HL-60/S4 treated with retinoic acid at 250 ng/mL for 4 days and 3 days (cell line): ENCODE measurements around the gene CCT6B.
"Not testable (repeated sequence)": the region's sequence is repeated elsewhere in the genome, so short reads cannot be mapped to it uniquely, and the experiment has no call there.

Experiments used
- in situ Hi-C: fragments of 300-500 bp; cut with MboI; formaldehyde crosslinking; loops from 2 replicates; pipeline ENCODE4 v1.7.0; 2022; ENCODE audit warnings: low sequenced_read_pairs

Gene CCT6B

DNA sequence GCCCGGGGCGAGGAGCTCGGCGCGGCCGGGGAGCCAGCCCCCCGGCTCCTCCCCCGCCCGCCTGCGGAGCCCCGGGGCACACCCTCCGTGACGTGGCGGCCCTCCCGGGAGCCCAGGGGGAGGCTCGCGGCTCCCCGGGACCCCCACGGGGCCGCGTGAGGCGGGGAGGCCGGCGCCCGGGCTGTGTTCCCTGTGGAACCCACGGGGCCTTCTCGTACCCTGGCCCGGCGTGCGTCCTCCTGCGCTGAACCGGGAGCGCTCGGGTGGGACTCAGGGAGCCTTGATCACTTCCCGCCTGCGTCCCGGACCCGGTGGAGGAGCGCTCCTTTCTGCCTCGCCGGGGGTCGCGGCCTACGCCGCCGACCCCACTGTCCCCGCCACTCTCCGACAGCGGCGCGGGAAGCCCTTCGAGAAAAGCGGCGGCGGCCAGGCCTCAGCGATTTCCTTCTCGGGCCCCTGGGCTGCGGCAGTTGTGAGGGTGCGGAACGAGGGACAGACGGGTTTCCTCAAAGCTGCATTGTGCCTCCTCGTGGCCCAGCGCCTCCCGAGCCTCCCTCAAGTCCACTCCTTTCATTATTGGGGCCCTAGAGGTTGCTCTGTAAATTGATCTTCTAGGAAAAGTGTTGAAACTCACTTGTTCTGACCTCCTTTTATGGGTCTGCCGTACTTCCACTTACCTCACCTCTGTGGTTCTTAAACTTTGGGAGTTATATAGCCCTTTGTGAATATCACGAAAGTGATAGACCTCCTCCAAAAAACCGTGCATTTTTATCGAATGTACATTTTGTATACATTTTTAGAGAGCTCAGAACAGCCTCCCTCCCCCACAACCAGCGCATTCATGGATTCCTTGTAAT, 19.6 kb upstream of the CCT6B start:
- in situ Hi-C loops, result no loop called here

DNA sequence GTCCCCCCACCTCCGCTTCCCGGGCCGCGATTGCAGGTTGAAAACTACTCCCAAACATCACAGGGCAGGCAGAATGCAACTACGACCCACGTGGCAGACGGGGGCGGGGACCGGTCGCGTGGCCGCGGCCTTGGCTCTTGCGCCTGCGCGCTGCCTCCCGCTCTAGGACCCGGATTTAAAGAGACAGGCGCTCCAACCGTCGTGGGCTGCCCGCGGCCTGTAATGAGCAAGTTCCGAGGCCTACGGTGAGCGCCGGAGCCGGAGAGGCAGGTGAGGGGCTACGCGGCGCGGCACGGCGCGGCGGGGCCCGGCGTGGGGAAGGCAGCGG, 19.1 kb upstream of the CCT6B start, which contains the start of gene LIG3:
LIG3 (plus strand) TSS at position 160 of the 328 bp plus-strand sequence. CDS start 2,494 bp downstream, outside the sequence.
- in situ Hi-C loops, result no loop called here

DNA sequence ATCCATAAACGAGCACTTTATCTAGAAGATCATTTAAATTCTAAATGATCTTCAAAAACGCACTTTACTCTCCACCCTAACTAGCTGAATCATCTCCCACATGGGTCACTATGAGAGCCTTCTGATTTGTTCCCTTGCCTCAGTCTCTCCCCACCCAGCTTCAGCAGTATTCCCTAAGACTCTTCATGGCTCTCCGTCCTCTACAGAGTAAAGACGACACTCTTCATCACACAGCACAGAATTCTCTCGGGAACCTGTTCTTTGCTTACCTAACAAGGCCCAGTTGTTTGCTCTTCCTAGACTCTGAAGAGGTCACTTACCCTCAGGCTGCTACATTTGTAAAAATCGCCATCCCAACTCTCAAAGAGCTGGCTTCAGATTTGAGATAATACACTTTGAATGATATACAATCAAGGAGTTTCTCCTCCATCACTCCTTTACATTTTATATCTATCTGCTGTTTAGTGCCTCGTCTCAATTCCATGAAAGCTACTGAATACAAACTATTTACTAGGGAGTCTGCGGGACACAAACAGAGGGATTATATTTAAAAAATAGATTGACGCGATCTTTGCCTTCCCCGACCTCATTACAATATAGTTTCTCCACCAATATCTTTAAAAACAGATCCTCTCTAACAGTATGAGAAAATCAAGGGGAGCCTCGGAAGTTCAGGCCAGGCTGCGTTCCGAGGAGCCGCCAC, 18.5 kb upstream of the CCT6B start:
- in situ Hi-C loops, result no loop called here

DNA sequence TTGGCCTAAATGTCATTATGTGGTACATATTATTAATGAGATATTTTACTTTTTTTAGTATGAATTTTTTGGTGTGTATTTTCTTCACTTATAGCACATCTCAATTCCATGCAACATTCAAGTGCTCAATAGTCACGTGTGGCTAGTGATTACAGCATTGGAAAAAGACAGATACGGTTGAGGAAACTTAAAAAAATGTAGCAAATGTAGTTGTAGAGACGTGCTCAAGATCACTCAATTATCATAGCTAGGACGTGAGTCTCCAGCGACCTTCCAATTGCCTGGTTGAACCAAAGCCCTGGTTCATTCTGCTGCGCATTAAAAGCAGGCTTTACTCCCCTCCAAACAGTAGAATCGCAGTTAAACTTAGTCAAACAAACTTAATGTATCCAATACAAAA, 17.9 kb upstream of the CCT6B start:
- in situ Hi-C loops, result no loop called here

DNA sequence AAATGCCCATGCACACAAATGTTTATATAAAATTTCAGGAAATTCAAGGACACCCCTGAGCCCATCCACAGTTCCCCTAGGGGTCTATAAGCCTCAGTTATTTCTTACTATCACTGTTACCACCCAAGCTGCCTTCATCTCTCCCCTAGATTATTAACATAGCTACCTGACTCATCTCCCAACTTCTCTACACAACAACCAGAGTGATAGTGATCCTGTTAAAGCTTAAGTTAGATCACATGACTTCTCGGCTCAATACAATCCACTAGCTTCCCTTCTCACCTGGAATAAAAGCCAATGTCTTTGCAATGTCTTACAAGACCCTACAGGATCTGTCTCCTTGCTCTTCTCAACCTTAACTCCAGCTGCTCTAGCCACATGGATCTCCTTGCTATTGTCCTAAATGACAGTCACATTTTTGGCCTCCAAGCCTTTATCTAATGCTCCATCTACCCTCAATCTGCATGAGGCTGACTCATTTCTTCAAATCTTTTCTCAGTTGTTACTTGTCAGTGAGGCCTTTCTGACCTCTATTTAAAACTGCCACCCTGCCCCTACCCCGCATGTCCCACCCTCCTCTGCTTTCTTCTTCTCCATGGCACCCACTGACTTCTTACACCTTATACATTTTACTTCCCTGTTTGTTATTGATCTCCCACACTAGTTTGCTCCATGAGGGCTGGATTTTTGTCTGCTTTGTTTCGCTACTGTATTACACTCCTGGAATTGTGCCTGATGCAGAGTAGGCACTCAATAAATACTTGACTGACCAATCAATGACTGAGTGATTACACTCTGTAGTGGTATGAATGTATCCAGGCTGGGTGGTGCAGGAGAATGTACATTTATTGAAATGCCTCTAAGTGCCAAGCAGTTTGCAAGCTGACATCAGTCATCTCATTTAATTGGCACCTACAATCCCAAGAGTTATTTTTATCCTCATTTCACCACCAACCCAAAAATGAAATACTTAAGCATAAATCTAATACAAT, 13.8 kb upstream of the CCT6B start:
- in situ Hi-C loops, result no loop called here

DNA sequence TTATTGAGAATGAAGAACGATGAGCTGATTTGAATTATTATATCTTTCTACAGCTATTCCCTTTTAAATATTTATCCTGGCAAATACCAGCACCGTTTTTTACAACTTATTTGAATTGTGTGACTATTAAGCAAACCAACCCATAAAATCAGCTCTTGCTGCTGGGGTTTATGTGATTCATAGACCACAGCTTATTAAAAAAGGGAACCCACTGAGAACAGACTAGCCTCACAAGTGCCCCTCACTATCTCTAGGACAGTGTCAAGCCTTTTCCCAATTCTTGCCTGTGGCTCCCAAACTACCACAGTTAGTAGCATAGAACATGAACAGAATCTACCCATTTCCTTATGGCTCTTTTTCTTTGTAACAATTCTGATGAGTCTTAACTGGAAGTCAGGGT, 12.9 kb upstream of the CCT6B start:
- in situ Hi-C loops, result no loop called here

DNA sequence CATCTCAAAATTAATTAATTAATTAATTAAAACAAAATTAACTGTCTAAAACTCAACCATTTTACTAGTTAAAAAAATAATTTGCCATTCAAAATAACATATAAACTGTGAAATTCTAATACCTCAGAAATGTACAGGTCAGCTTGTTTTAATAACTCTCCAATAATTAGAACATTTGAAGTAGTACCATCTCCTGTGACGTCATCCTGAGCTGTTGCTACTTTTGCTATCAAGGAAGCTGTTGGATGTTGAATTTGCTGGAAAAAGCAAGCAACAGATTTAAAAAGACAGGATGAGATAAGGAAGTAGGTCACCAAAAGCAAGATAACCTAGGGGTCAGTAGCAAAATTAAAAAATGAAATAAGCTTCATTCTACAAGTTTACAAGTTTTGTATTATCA, 2.8 kb downstream of the CCT6B start:
- in situ Hi-C loops, result no loop called here

DNA sequence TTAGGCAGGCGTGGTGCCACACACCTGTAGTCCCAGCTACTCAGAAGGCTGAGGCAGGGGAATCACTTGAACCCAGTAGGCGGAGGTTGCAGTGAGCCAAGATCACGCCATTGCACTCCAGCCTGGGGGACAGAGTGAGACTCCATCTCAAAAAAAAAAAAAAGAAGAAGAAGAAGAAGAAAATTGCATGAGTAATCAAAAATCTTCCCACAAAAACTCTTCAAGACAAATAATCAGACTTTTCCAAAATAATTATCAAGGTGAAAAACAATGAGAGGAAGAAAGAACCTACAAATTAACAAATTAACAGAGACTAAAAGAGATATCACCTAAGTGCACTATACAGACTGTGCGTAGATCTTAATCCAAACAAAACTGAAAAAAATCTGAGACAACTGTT, 10.5 kb downstream of the CCT6B start:
- in situ Hi-C loops, result not testable (repeated sequence)

DNA sequence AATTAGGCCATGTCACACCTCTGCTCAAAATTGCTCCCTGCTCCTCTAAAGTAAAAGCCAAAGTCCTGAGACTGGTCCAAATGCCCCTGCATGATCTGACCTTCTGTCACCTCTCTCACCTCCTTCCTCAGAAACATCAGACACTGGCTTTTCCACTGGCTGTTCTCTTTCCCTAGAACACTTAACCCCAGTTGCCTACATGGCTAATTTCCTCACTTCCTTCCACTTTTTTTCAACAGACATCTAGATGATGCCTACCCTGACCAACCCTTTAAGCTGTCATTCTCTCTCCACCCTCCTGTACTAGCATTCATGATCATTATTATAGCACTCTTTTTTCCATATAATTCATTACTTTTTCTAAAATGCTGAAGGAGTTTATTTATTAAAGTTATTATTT, 31.0 kb downstream of the CCT6B start:
- in situ Hi-C loops, result no loop called here

DNA sequence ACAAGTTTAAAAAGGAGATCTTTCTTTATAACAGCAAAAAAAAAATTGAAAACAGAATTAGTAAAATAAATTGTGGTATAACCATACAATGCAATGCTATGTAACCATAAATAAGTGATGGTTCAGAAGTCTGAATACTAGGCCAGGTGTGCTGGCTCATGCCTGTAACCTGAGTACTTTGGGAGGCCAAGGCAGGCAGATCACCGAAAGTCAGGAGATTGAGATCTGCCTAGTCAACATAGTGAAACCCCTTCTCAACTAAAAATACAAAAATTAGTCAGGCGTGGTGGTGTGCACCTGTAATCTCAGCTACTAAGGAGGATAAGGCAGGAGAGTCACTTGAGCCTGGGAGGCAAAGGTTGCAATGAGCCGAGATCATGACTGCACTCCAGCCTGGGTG, 34.6 kb downstream of the CCT6B start:
- in situ Hi-C loops, result no loop called here

DNA sequence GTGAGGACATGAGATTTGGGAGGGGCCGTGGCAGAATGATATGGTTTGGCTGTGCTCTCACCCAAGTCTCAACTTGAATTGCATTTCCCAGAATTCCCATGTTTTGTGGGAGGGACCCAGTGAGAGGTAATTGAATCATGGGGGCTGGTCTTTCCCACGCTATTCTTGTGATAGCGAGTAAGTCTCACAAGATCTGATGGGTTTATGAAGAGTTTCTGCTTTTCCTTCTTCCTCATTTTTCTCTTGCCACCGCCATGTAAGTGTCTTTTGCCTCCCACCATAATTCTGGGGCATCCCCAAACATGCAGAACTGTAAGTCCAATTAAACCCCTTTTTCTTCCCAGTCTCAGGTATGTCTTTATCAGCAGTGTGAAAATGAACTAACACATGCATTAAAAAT, 40.6 kb downstream of the CCT6B start:
- in situ Hi-C loops, result no loop called here

DNA sequence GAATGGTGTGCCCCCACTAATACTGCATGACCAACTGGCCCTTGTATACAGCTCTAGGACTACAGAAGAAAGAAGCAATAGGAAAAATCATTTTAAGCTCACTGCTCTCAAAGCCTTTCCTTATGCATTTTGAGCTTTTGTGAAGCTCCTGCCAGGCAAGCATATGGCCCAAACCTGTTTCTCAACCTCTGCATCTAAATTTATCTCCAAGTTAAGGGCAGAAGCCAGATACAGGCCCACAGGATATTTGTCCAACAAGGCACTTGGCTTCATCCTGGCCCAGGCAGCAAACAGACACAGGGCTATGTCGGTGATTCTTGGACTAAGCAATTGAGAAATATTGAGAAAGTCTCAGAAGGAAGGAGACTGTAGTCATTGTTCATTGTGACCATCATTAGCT, 43.9 kb downstream of the CCT6B start:
- in situ Hi-C loops, result no loop called here

DNA sequence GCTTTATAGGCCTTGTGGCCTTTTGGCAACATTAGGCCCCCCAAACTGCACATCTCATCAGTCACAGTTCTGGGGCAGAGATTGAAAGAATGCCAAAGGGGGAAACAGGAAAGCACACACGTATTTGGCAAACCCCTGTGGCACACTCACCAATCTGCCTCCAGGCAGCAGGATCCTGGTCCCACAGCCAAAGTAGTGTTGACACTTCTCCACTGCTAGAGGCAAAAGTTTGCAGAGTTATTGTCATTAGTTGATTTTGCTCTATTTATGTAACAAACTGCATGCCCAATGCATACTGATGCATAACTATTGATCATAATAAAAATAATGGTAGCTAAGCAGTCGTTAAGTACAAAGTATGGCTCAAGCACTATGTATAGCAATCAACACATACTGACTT, 45.1 kb downstream of the CCT6B start:
- in situ Hi-C loops, result no loop called here

DNA sequence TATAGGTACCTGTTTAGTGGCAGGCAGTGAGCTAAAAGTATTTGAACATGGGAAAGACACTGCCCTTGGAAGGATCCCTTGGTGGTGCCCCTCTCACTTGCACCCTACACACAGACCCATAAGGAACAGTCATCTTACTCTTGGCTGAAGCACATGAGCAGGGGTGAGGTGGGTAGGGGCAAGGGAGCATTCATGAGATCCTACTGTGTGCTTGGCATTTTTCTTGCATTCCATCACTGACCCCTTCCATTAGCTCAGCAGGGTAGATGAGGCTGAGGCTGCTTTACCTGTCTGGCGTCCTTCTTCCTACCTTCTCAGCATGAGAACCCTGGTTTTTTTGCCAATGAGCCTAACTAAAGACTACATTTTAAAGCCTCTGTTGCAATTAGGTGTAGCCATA, 48.3 kb downstream of the CCT6B start:
- in situ Hi-C loops, result no loop called here

DNA sequence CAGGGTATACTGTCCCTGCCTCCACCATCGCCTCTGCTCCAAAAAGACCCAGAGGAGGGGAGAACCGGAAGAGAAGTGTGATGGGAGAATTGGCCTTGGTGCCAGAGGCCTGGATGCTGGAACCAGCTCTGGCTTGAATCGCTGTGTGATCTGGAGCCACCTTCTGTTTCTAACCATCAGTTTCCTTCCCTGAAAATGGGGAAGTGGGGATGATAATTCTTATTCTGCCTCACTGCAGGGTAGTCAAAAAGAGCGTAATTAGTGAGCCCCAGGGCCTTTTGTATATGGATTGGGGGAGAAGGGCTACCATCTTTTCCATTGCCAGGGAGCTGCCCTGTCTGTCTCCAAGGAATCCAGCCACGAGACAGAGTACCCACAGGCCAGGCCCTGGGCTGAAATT, 52.2 kb downstream of the CCT6B start:
- in situ Hi-C loops, result no loop called here

DNA sequence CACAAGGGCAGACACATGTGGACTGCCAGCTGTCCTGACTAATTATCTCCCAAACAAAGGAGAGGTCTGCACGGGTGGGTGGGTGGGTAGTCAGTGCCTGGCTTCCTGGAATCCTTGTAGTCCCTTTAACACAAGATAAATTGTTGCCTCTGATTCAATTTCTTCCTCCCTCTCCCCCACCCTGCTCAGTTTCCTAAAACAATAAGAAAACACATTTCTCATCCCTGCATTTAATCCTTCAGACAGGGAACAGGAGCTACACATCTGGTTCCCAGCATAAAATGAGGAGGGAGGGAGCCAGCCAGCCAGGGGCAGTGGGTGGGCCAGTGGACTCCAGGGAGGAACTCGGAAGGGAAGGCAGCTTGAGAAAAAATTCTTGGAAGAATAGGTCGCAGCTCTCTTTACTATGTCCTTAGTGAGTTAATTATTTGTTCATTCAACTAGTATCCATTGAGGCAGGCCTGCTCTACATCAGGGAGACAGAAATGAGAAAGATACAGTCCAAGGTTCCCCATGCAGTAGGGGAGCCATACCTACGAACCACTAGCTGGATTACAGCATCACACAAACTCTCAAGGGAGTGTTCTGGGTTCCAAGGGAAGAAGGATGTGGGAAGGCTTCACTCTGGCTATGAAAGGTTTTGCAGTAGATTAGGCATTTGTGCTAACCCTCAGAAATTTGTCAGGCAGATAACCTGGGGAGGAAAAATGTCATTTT, 58.3 kb downstream of the CCT6B start:
- in situ Hi-C loops, result no loop called here

DNA sequence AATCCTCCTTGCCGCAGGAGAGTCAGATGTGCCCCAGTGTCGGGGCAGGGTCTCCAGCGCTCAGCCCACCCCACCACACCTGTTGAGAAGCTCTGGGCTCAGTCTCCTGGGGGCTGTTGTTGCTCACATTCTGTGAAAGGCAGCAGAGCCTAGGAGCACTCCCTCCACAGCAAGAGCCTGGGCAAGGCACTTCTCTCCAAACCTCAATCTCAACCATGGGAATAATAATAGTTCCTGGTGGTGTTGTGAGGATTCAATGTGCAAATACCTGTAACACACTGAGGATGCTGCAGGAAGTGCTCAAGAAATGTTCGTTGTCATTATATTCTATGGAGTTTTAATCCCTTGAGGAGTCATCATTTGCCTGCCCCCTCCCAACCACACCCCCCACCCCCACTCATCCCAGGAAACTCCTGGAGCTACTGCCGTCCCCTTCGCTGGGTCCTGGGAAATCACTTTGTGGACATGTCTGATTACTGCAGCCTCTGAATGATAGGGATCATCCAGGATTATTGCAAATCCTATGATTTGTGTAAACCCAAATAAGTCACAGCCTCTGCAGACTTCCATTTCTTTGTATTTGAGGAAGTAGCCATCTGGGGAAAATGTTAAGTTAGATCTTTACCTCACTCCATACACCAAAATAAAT, 61.5 kb downstream of the CCT6B start:
- in situ Hi-C loops, result no loop called here

DNA sequence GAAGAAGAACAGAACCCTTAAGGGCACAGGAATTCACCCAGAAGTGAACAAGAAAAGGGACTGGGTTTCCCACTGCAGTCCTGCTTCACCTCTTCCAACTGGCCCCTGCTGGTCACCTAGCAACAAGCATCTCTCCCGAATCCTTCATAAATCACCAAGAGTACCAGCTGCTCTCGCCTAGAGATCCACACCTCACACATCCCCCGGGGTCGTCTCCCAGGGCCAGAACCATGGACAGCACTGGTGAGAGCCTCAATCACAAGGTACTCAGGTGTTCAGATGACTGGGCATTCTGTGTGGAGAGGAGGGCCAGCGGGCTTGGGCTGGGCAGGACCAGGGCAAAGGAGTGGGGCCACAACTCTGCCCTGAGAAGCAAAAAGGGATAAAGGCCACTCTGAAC, 65.9 kb downstream of the CCT6B start:
- in situ Hi-C loops, result no loop called here

DNA sequence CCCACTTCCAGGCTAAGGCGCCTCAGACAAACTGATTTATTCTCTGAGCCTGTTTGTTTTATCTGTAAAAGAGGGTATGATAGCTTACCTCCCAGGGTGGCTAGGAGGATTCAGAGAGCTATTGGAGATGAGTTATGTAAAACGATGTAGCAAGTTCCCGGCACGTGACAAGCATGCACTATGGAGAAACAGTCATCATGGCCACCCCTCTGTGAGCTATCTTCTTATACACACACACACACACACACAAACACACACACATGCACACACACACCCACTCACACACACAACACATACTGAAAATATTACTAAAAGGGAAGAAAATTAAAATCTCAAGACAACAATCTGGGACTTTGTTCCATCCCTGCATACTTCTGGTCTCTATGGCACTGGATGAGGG, 66.3 kb downstream of the CCT6B start:
- in situ Hi-C loops, result no loop called here
